Fibroblast of the aortic adventitia (primary cell): Measurements from ENCODE around the gene H19. TPM values are rescaled to one million over a fixed set of nuclear protein-coding genes. Genes with fewer than 3 reads are reported as not detected.

Experiments
- DNase-seq: peaks from one replicate; pipeline ENCODE4 v3.0.0-alpha.2; 2010; ENCODE audit warnings: low read depth
- H3K4me3 ChIP-seq: 2 replicates; pipeline ENCODE4 v1.5.1; 2011; ENCODE audit warnings: low read depth, mild to moderate bottlenecking, control low read depth, low read length, moderate library complexity
- CTCF ChIP-seq: IDR thresholded peaks from 2 replicates; pipeline ENCODE4 v1.5.1; 2011; ENCODE audit warnings: mild to moderate bottlenecking, low read length, control low read depth, inconsistent platforms; ENCODE audit not compliant: insufficient read depth
- total RNA-seq: library from RNA; depleted of rRNA; stranded (reverse); fragments of >200 nt; gene quantifications from 2 replicates; pipeline ENCODE4 v1.2.3, GENCODE V29; 2012; ENCODE audit warnings: low replicate concordance

H19 gene
- total RNA-seq, 1 donor = 80.9 TPM

DNA sequence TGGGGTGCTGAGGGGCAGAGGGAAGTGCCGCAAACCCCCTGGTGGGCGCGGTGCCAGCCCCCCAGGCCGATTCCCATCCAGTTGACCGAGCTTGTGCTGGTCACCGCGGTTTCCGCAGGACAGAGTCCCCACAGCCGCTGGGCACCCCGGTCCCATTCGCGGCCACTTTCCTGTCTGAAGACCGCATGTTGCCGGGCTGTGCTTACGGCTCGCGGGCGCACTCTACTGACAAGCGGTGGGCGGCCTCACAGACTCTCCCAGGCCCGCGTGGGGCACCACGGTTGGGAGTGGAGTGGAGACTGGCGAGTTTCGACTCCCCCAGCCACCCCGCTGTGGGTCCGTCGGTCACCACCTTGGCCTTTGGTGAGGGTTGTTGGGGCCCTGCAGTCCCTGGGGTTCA lies 648 bp upstream of the H19 start:
- DNase-seq = no peak
- no peak for TF ChIP-seq CTCF
- no peak overlapping the region for H3K4me3 ChIP-seq

DNA sequence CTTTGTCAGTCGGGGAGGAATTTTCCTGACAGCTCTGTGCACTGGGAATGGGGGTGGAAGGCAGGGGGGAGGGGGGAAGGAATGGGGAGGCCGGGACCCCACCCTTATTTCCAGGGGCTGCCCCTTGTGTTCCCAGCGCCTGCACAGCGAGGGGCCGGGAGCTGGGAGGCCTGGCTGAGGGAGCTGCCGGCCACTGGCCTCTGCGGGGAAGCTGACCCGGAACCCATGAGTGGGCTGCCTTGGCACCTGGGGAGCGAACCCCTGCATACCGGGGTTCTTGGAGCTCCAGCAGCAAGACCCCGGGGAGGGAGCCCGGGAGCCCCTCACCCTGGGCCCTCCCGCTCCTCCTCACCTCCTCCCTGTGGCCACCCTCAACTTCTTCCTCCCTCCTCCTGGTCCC lies 3.5 kb downstream of the H19 start:
- no peak overlapping the region for H3K4me3 ChIP-seq
- no peak for TF ChIP-seq CTCF
- DNase-seq = no peak

DNA sequence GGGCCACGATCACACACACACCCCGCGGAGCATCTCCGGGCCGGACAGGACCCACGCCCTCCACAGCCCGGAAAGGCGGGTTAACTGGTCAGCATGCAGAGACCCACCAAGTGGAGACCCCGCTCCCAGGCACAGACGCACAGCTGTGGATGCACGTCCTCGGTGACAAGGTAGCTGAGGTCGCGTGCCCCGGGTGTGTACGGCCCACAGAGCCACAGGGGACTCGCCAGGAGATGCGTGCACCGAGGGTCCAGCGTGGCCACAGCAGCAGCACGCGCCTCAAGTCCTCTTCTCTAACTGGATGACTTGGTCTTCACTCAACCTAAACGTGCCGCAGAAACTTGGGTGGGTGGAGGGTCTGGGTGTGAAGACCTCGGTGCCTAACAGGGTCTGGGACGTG lies 5.5 kb downstream of the H19 start:
- no peak for TF ChIP-seq CTCF
- no peak for DNase-seq
- no peak overlapping the region for H3K4me3 ChIP-seq

GRCh38 chr11:1990872-1991578 lies 6.6 kb downstream of the H19 start:
- no peak overlapping the region for H3K4me3 ChIP-seq
- DNase-seq = no peak
- TF ChIP-seq CTCF = no peak

DNA sequence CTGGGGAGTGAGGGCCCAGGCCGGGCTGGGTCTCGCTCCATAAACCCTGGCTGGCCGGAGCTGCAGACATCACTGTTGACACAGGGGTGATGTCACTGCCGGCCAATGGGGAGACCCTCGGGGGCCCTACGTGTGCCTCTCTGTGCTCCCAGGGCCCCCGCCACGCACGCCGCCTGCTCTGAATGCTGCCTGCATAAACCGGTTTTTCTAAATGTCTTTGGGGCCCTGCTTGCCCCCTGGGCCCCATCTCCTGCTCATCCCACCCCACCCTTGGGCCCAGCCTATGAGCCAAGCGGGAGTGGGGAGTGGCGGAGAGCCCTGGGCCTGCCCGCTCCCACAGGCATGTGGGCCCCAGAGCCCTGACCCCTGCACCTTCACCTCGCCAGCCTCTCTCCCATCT lies 7.7 kb downstream of the H19 start:
- H3K4me3 ChIP-seq = no peak overlapping the region
- no peak for DNase-seq
- no peak for TF ChIP-seq CTCF

- H3K4me3 ChIP-seq = no peak overlapping the region
- no peak for DNase-seq
- no peak for TF ChIP-seq CTCF
These were observed 8.8 kb downstream of the H19 start for GRCh38 chr11:1988667-1989317.
